H1 (cell line): ENCODE results near the gene COL5A3. TPM values are rescaled to one million over a fixed set of nuclear protein-coding genes. Genes with fewer than 3 reads are reported as not detected.

Source experiments
- CTCF ChIA-PET: fragments of 300-600 bp; sonication (Branson Sonifier 250); formaldehyde crosslinking; loops from one replicate; lab custom pipeline; 2021; ENCODE audit not compliant: partially characterized antibody; lab: Charles Lee
- POLR2A ChIA-PET: fragments of 300-600 bp; sonication (Branson Sonifier 250); formaldehyde crosslinking; loops from one replicate; lab custom pipeline; 2021; ENCODE audit warnings: inconsistent platforms; ENCODE audit not compliant: partially characterized antibody; lab: Charles Lee
- DNase-seq, 2 experiments: peaks; one replicate each; pipeline versions ENCODE4 v3.0.0 to v3.0.0-alpha.2; 2010 to 2022; ENCODE audit warnings: low spot score in 2 of 2, low read depth in 1 of 2, mixed read lengths in 1 of 2
- FAIRE-seq: peaks from 2 replicates; lab custom pipeline; 2011; peaks lifted over from hg19 to GRCh38; lab: Jason Lieb, UNC
- H2AFZ ChIP-seq: 2 replicates; pipeline ENCODE4 v1.8.1; 2012; ENCODE audit warnings: low read length, inconsistent platforms
- H2AK5ac ChIP-seq: 2 replicates; pipeline ENCODE4 v1.6.1; 2013; ENCODE audit warnings: low read depth, low read length
- H2BK120ac ChIP-seq: replicated peaks from 2 replicates; pipeline ENCODE3; 2013; ENCODE audit warnings: low read depth, low read length, inconsistent platforms
- H2BK12ac ChIP-seq: 2 replicates; pipeline ENCODE4 v1.6.1; 2013; ENCODE audit warnings: low read depth, low read length
- H2BK15ac ChIP-seq: 2 replicates; pipeline ENCODE4 v1.6.1; 2013; ENCODE audit warnings: low read length
- H2BK20ac ChIP-seq: 2 replicates; pipeline ENCODE4 v1.6.1; 2013; ENCODE audit warnings: low read length
- H2BK5ac ChIP-seq: 2 replicates; pipeline ENCODE4 v1.6.1; 2013; ENCODE audit warnings: low read depth, low read length
- H3K14ac ChIP-seq: 2 replicates; pipeline ENCODE4 v1.6.1; 2013; ENCODE audit warnings: inconsistent platforms; ENCODE audit not compliant: insufficient read length
- H3K18ac ChIP-seq: 2 replicates; pipeline ENCODE4 v1.6.1; 2013; ENCODE audit warnings: low read length; ENCODE audit errors: extremely low read depth
- H3K23ac ChIP-seq: 2 replicates; pipeline ENCODE4 v1.6.1; 2013; ENCODE audit warnings: inconsistent platforms; ENCODE audit not compliant: insufficient read length
- H3K23me2 ChIP-seq: 2 replicates; pipeline ENCODE4 v1.6.1; 2013; ENCODE audit warnings: low read depth, low read length
- H3K27ac ChIP-seq: 2 replicates; pipeline ENCODE4 v1.6.1; 2011; ENCODE audit warnings: low read depth, low read length, inconsistent platforms
- H3K27me3 ChIP-seq, 4 experiments: replicated peaks in 1 of 4; 1 replicate in 1 of 4; 2 replicates in 3 of 4; pipeline versions ENCODE4 v1.6.1 to v1.8.1; 2011 to 2013; ENCODE audit warnings: low read length in 3 of 4, mild to moderate bottlenecking in 3 of 4, inconsistent platforms in 2 of 4, mixed read lengths in 2 of 4, moderate library complexity in 1 of 4; ENCODE audit not compliant: control insufficient read depth in 3 of 4, insufficient read depth in 3 of 4; ENCODE audit errors: extremely low read depth in 1 of 4
- H3K36me3 ChIP-seq, 4 experiments: 2 replicates each; pipeline versions ENCODE4 v1.6.1 to v1.8.1; 2011 to 2013; ENCODE audit warnings: mild to moderate bottlenecking in 4 of 4, low read length in 3 of 4, moderate library complexity in 2 of 4, control low read depth in 1 of 4, inconsistent platforms in 1 of 4; ENCODE audit not compliant: insufficient read depth in 4 of 4, control insufficient read depth in 2 of 4
- H3K4ac ChIP-seq: replicated peaks from 2 replicates; pipeline ENCODE3; 2013; ENCODE audit warnings: low read length, low read depth, mixed read lengths, inconsistent platforms; ENCODE audit not compliant: insufficient read length
- H3K4me1 ChIP-seq, 4 experiments: replicated peaks in 1 of 4; 1 replicate in 1 of 4; 2 replicates in 3 of 4; pipeline versions ENCODE4 v1.6.1 to v1.8.1; 2011 to 2013; ENCODE audit warnings: low read length in 3 of 4, inconsistent platforms in 2 of 4, mixed read lengths in 1 of 4; ENCODE audit not compliant: insufficient read depth in 4 of 4, control insufficient read depth in 3 of 4
- H3K4me2 ChIP-seq, 2 experiments: 2 replicates each; pipeline versions ENCODE4 v1.6.1 to v1.8.1; 2011 to 2013; ENCODE audit warnings: low read depth in 2 of 2, low read length in 2 of 2, control low read depth in 1 of 2, inconsistent platforms in 1 of 2, mild to moderate bottlenecking in 1 of 2; ENCODE audit not compliant: insufficient read depth in 1 of 2
- H3K4me3 ChIP-seq, 4 experiments: fragments of 200-600, 300-600 bp in 1 of 4; sonication (generic), shearing (Covaris generic), sonication (Bioruptor Twin) in 1 of 4; 2 replicates each; pipeline versions ENCODE4 v1.5.1 to v1.8.1; 2011 to 2016; ENCODE audit warnings: low read length in 4 of 4, low read depth in 3 of 4, control low read depth in 2 of 4, inconsistent platforms in 2 of 4, mild to moderate bottlenecking in 2 of 4, mixed read lengths in 1 of 4, moderate library complexity in 1 of 4; ENCODE audit not compliant: insufficient read depth in 2 of 4; ENCODE audit errors: extremely low read depth in 1 of 4
- H3K56ac ChIP-seq: replicated peaks from 2 replicates; pipeline ENCODE3; 2013; ENCODE audit warnings: low read depth, mild to moderate bottlenecking, mixed read lengths, low read length, inconsistent platforms; ENCODE audit not compliant: insufficient read length
- H3K79me1 ChIP-seq: 2 replicates; pipeline ENCODE4 v1.6.1; 2013; ENCODE audit warnings: low read depth, low read length, control low read depth
- H3K79me2 ChIP-seq, 2 experiments: 2 replicates each; pipeline versions ENCODE4 v1.6.1 to v1.8.1; 2012 to 2013; ENCODE audit warnings: low read length in 2 of 2, mild to moderate bottlenecking in 2 of 2, inconsistent platforms in 1 of 2; ENCODE audit not compliant: insufficient read depth in 2 of 2, control insufficient read depth in 1 of 2
- H3K9ac ChIP-seq, 4 experiments: replicated peaks in 1 of 4; 1 replicate in 1 of 4; 2 replicates in 3 of 4; pipeline versions ENCODE4 v1.6.1 to v1.8.1; 2011 to 2013; ENCODE audit warnings: low read depth in 3 of 4, low read length in 3 of 4, control low read depth in 2 of 4, mild to moderate bottlenecking in 2 of 4, moderate library complexity in 2 of 4, inconsistent platforms in 1 of 4; ENCODE audit errors: extremely low read depth in 1 of 4
- H3K9me3 ChIP-seq, 2 experiments: 2 replicates each; pipeline versions ENCODE4 v1.6.1 to v1.8.1; 2012 to 2013; ENCODE audit warnings: mild to moderate bottlenecking in 2 of 2, moderate library complexity in 2 of 2, control low read depth in 1 of 2, inconsistent platforms in 1 of 2, low read depth in 1 of 2, low read length in 1 of 2, mixed read lengths in 1 of 2; ENCODE audit not compliant: insufficient read depth in 2 of 2
- H4K20me1 ChIP-seq, 2 experiments: replicated peaks in 1 of 2; 2 replicates each; pipeline versions ENCODE3 to v1.8.1; 2011 to 2013; ENCODE audit warnings: inconsistent platforms in 2 of 2, low read length in 2 of 2, mild to moderate bottlenecking in 1 of 2; ENCODE audit not compliant: insufficient read depth in 2 of 2, control insufficient read depth in 1 of 2
- H4K5ac ChIP-seq: 2 replicates; pipeline ENCODE4 v1.6.1; 2013; ENCODE audit warnings: low read length, low read depth, mixed read lengths, inconsistent platforms; ENCODE audit not compliant: insufficient read length
- H4K8ac ChIP-seq: 2 replicates; pipeline ENCODE4 v1.8.0; 2013; ENCODE audit warnings: mild to moderate bottlenecking, moderate library complexity, low read length, inconsistent platforms; ENCODE audit not compliant: insufficient read depth; ENCODE audit errors: extremely low read depth
- H4K91ac ChIP-seq: replicated peaks from 2 replicates; pipeline ENCODE3; 2013; ENCODE audit warnings: low read length, mixed read lengths, inconsistent platforms; ENCODE audit not compliant: insufficient read length
- ATF2 ChIP-seq: IDR thresholded peaks from 2 replicates; pipeline ENCODE4 v1.6.1; 2012; ENCODE audit warnings: low read length, inconsistent platforms
- CTCF ChIP-seq, 3 experiments: IDR thresholded peaks; 1 replicate in 2 of 3; 2 replicates in 1 of 3; pipeline versions ENCODE4 v1.5.1 to v1.6.1; 2011; ENCODE audit warnings: low read length in 3 of 3, mild to moderate bottlenecking in 3 of 3, inconsistent platforms in 2 of 3, low read depth in 1 of 3, moderate library complexity in 1 of 3; ENCODE audit not compliant: insufficient read depth in 1 of 3; ENCODE audit errors: control extremely low read depth in 1 of 3
- E2F6 ChIP-seq: IDR thresholded peaks from 2 replicates; pipeline ENCODE4 v1.6.1; 2012; ENCODE audit warnings: inconsistent platforms
- RFX5 ChIP-seq: IDR thresholded peaks from 2 replicates; pipeline ENCODE4 v1.6.1; 2011; ENCODE audit warnings: low read depth, low read length, improper control_type of control experiment, borderline replicate concordance
- SIRT6 ChIP-seq: IDR thresholded peaks from one replicate; pipeline ENCODE4 v1.7.1; 2012; ENCODE audit warnings: low read length, inconsistent platforms
- YY1 ChIP-seq: IDR thresholded peaks from 2 replicates; pipeline ENCODE4 v1.6.1; 2011; ENCODE audit warnings: low read depth, mild to moderate bottlenecking, low read length
- WGBS, 2 experiments: shearing (Covaris generic) in 1 of 2; methylation state at CpG; one replicate each; pipeline versions ENCODE4 v1.1.6 to v1.1.7; 2013 to 2015; ENCODE audit warnings: low lambda C conversion rate in 2 of 2, mixed read lengths in 2 of 2, inconsistent platforms in 1 of 2, low coverage in 1 of 2, missing lambda C conversion rate in 1 of 2; ENCODE audit not compliant: insufficient replicate concordance in 2 of 2, insufficient coverage in 1 of 2, insufficient read length in 1 of 2; ENCODE audit errors: extremely low coverage in 1 of 2, missing lambda C conversion rate in 1 of 2; 5-methylcytosine and 5-hydroxymethylcytosine counted together
- polyA plus RNA-seq, 7 experiments: library from polyadenylated mRNA; depleted of rRNA in 3 of 7; stranded (reverse) in 5 of 7; unstranded in 2 of 7; fragments of >200 nt in 5 of 7; fragments of 200-250 nt in 2 of 7; gene quantifications; 1 replicate in 5 of 7; 2 replicates in 1 of 7; 4 replicates in 1 of 7; pipeline versions ENCODE4 v1.2.1 to v1.2.3, GENCODE V29; 2011 to 2013; ENCODE audit warnings: missing spikeins in 2 of 7, mixed read lengths in 2 of 7
- total RNA-seq: library from RNA; stranded (reverse); fragmentation: NEBNext Ultra II Directional; extraction: Animal tissue kit (Norgen Biotek cat#: 25700); gene quantifications from 2 replicates; pipeline ENCODE4 v1.2.1, GENCODE V29; 2021

Gene COL5A3
- total and polyA plus RNA-seq, 2 of the 8 experiments (the other 6 are each of a cell fraction or from before 2014, with no cell fraction given), result 0.67 to 0.74 TPM

GRCh38 chr19:9936326-9937000 is 73.8 kb downstream of the COL5A3 start, which contains the start of gene OLFM2:
Gene OLFM2, minus strand, starts transcription at chr19:9936515. Its CDS starts 149 bp downstream, at chr19:9936366.
- no peaks in the 10 kb centered on the region for H3K36me3 ChIP-seq
- peaks cover 12% of the 10 kb centered on the region for H3K23me2 ChIP-seq
- H3K9ac ChIP-seq, result peak within 1 kb of the TSS in 3 of 4 experiments; percentile 46 to 78 (median 51); a peak in 6 of 7 replicates
- 0 out of 2 replicates have a peak within 1 kb of the TSS, but pooled peaks have one; percentile 61 for H2BK20ac ChIP-seq
- peak within 1 kb of the TSS; percentile 92 for H2BK120ac ChIP-seq
- peak within 1 kb of the TSS; percentile 86; the same call in 1 of the 2 replicates for H2BK5ac ChIP-seq
- H3K27me3 ChIP-seq, result peaks cover 0 to 2% (median 0%) of the 10 kb centered on the region in 4 experiments; a peak in 2 of 7 replicates
- no peak within 1 kb of the TSS for H3K14ac ChIP-seq
- no peak within 1 kb of the TSS; the same call in 1 of the 2 replicates for H2AFZ ChIP-seq
- H3K4me1 ChIP-seq, result peaks cover 4 to 14% (median 8%) of the 10 kb centered on the region in 4 experiments
- H3K23ac ChIP-seq, result no peak within 1 kb of the TSS
- H3K4ac ChIP-seq, result peak within 1 kb of the TSS; percentile 19
- H3K79me1 ChIP-seq, result no peaks in the 10 kb centered on the region; the same call in 1 of the 2 replicates
- 0% methylated on average over 1 of the region's 62 CpGs; no CpG with 5 or more reads in 1 of the 2 experiments for WGBS, 2 experiments
- peak within 1 kb of the TSS; percentile 91 for H2BK12ac ChIP-seq
- CTCF ChIA-PET, result interaction anchor here (1.6 to 1.9 kb wide), 2 partner anchors 30 to 65 kb away, joined by 7 to 9 read pairs; no protein-coding TSS in a partner anchor
- H3K4me3 ChIP-seq, result peak within 1 kb of the TSS; percentile 67 to 83 (median 80)
- H2BK15ac ChIP-seq, result peak within 1 kb of the TSS; percentile 96
- peak within 1 kb of the TSS; percentile 47 for H4K8ac ChIP-seq
- peak within 1 kb of the TSS; percentile 88 to 98 for H3K4me2 ChIP-seq
- peak within 1 kb of the TSS; percentile 96 for H3K18ac ChIP-seq
- peak within 1 kb of the TSS; percentile 47; the same call in 1 of the 2 replicates for H3K27ac ChIP-seq
- peaks cover 2 to 7% of the 10 kb centered on the region in 2 experiments for H4K20me1 ChIP-seq
- POLR2A ChIA-PET, result interaction anchor here (0.8 to 1.2 kb wide), 4 partner anchors 9 to 177 kb away, joined by 3 to 4 read pairs (median 4); no protein-coding TSS in a partner anchor
- H3K9me3 ChIP-seq, result 0 out of 4 replicates have a peak, but pooled peaks cover 0 to under 1% of the 10 kb centered on the region in 2 experiments
- peak within 1 kb of the TSS; percentile 90 for H4K5ac ChIP-seq
- peak within 1 kb of the TSS; percentile 97 for H2AK5ac ChIP-seq
- peak in 1 of 2 experiments; percentile 84 for DNase-seq
- H4K91ac ChIP-seq, result peak within 1 kb of the TSS; percentile 88
- H3K79me2 ChIP-seq, result peaks cover 0 to 28% of the 10 kb centered on the region in 2 experiments; a peak in 1 of 4 replicates
- peak within 1 kb of the TSS; percentile 77 for H3K56ac ChIP-seq
- FAIRE-seq, result no peak
- TF ChIP-seq E2F6 (no peak), YY1 (no peak), RFX5 (no peak), ATF2 (no peak), SIRT6 (no peak), CTCF (IDR thresholded peaks at IDR 0.05; ENCODE audit: control extremely low read depth in 1 of 3, insufficient read depth in 1 of 3, low read depth in 1 of 3, low read length in 3 of 3) (no peak)
